Neural cell (in vitro differentiated cells): Measurements from ENCODE around the gene RANGRF. TPM values are rescaled to one million over a fixed set of nuclear protein-coding genes. Genes with fewer than 3 reads are reported as not detected.
A peak's percentile ranks its signal among the peaks of the same experiment; 100 is the strongest.

Experiments
- H2AFZ ChIP-seq: fragments of 200-600, 300-800 bp; sonication (generic), shearing (Covaris generic); 2 replicates; pipeline ENCODE4 v1.6.0; 2014; ENCODE audit warnings: low read depth, mild to moderate bottlenecking, antibody characterized with exemption, low read length, moderate library complexity
- H3F3A ChIP-seq: fragments of 200-600 bp; shearing (Covaris generic); 2 replicates; pipeline ENCODE4 v1.6.1; 2016; ENCODE audit warnings: mild to moderate bottlenecking, moderate library complexity, mixed read lengths, antibody characterized with exemption, low read length; ENCODE audit not compliant: insufficient read depth, poor library complexity, severe bottlenecking
- H3K27ac ChIP-seq: fragments of 200-600, 300-800 bp; sonication (generic), shearing (Covaris generic); 2 replicates; pipeline ENCODE4 v1.5.1; 2014; ENCODE audit warnings: mild to moderate bottlenecking, low read length, moderate library complexity
- H3K27me3 ChIP-seq: fragments of 300-800, 200-600 bp; sonication (generic), shearing (Covaris generic); 2 replicates; pipeline ENCODE4 v1.6.0; 2014; ENCODE audit warnings: mild to moderate bottlenecking, low read depth, low read length, moderate library complexity; ENCODE audit not compliant: insufficient read depth
- H3K36me3 ChIP-seq: fragments of 300-800, 200-600 bp; sonication (generic), shearing (Covaris generic); 2 replicates; pipeline ENCODE4 v1.5.1; 2014; ENCODE audit warnings: mild to moderate bottlenecking, antibody characterized with exemption, low read length, moderate library complexity; ENCODE audit not compliant: insufficient read depth
- H3K4me2 ChIP-seq: fragments of 300-800, 200-600 bp; sonication (generic), shearing (Covaris generic); 2 replicates; pipeline ENCODE4 v1.6.0; 2014; ENCODE audit warnings: mild to moderate bottlenecking, low read length
- H3K4me3 ChIP-seq: fragments of 300-800, 200-600 bp; sonication (generic), shearing (Covaris generic); 2 replicates; pipeline ENCODE4 v1.5.1; 2014; ENCODE audit warnings: mild to moderate bottlenecking, low read length, moderate library complexity
- H3K79me2 ChIP-seq: fragments of 200-600 bp; shearing (Covaris generic); replicated peaks from 2 replicates; pipeline ENCODE4 v1.6.0; 2014; ENCODE audit warnings: mild to moderate bottlenecking, low read length, moderate library complexity; ENCODE audit not compliant: insufficient read depth
- H3K9ac ChIP-seq: fragments of 300-800, 200-600 bp; sonication (generic), shearing (Covaris generic); 2 replicates; pipeline ENCODE4 v1.6.1; 2016; ENCODE audit warnings: mild to moderate bottlenecking, low read length, mixed read lengths
- H3K9me2 ChIP-seq: fragments of 200-600 bp; shearing (Covaris generic); 2 replicates; pipeline ENCODE4 v1.6.1; 2016; ENCODE audit warnings: mild to moderate bottlenecking, low read length, mixed read lengths; ENCODE audit not compliant: insufficient read depth
- H3K9me3 ChIP-seq: fragments of 200-600, 300-800 bp; sonication (generic), shearing (Covaris generic); 2 replicates; pipeline ENCODE4 v1.6.1; 2016; ENCODE audit warnings: mild to moderate bottlenecking, mixed run types, low read length, moderate library complexity, mixed read lengths
- H4K20me1 ChIP-seq: fragments of 200-600 bp; shearing (Covaris generic); 2 replicates; pipeline ENCODE4 v1.6.1; 2016; ENCODE audit warnings: mild to moderate bottlenecking, mixed run types; ENCODE audit not compliant: insufficient read depth
- EP300 ChIP-seq: fragments of 450-650 bp; conservative IDR thresholded peaks from 2 replicates; pipeline ENCODE4 v1.6.1; 2014; ENCODE audit warnings: antibody characterized with exemption, mild to moderate bottlenecking, moderate library complexity; ENCODE audit not compliant: poor library complexity, severe bottlenecking
- EZH2 ChIP-seq: fragments of 200-600, 300-800 bp; shearing (Covaris generic), sonication (generic); IDR thresholded peaks from 2 replicates; pipeline ENCODE4 v1.6.1; 2014; ENCODE audit warnings: antibody characterized with exemption, low read length, borderline replicate concordance, mild to moderate bottlenecking; ENCODE audit not compliant: insufficient read depth, poor library complexity, severe bottlenecking
- MXI1 ChIP-seq: fragments of 450-650 bp; conservative IDR thresholded peaks from 2 replicates; pipeline ENCODE4 v1.6.1; 2014; ENCODE audit warnings: antibody characterized with exemption, mild to moderate bottlenecking; ENCODE audit not compliant: poor library complexity, severe bottlenecking
- POLR2AphosphoS5 ChIP-seq: IDR thresholded peaks from 2 replicates; pipeline ENCODE4 v1.6.1; 2012
- RAD21 ChIP-seq: fragments of 450-650 bp; conservative IDR thresholded peaks from 2 replicates; pipeline ENCODE4 v1.6.1; 2014; ENCODE audit warnings: antibody characterized with exemption, mild to moderate bottlenecking, moderate library complexity
- SMC3 ChIP-seq: fragments of 450-650 bp; conservative IDR thresholded peaks from 2 replicates; pipeline ENCODE4 v1.6.1; 2014; ENCODE audit warnings: antibody characterized with exemption, mild to moderate bottlenecking, moderate library complexity; ENCODE audit not compliant: poor library complexity
- TAF1 ChIP-seq: IDR thresholded peaks from 2 replicates; pipeline ENCODE4 v1.6.1; 2012; ENCODE audit warnings: low read depth
- polyA plus RNA-seq: library from polyadenylated mRNA; depleted of rRNA; stranded (reverse); fragments of >200 nt; gene quantifications from 2 replicates; pipeline ENCODE4 v1.2.3, GENCODE V29; 2014
- TF ChIP-seq, protein P1 (sequence below): IDR thresholded peaks from 2 replicates; pipeline ENCODE4 v1.6.1; 2012; ENCODE audit warnings: borderline replicate concordance
- TF ChIP-seq, protein P2 (sequence below): fragments of 450-650 bp; IDR thresholded peaks from 2 replicates; pipeline ENCODE4 v1.5.1; 2014; ENCODE audit warnings: antibody characterized with exemption, mild to moderate bottlenecking, moderate library complexity; ENCODE audit not compliant: poor library complexity, severe bottlenecking

RANGRF gene
- polyA plus RNA-seq, 1 donor from 2014 or later, result 20.9 TPM

DNA sequence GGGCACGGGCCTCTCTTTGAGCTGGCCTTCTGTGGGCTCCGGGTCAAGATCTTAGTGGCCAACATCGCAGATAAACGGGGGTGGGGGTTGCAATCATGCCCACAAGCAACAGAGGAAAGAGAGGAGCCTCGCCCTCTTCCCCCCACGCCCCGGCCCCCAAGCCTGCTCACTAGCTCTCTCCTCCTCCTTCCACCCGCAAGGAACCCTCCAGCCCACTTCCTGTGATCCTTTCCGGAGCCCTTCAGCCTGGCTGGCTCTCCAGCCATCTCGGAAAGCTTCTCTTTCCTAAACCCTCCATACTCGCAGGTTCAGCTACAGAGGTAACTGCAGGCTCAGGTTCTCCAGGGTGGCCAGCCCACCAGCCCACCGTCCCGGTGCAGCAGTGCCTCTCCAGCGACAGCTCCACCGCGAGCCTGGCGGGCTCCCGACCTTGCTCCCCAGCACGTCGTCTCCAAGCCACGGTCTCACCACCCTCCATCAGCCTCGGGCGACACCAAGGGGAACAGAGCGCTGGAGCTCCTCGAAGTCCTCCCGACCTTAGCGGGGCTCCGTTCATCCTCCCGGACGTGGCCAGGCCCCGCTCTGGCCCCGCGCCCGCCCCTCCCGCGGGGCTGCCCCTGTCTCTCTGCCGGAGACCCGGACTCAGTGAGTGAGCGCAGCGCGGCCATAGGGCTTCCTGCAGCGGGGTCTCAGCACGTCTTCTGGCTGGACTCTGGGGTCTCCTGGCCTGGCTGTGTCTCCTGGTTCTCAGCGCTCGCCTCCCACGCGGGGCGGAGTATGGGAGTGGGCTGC, 38.2 kb downstream of the RANGRF start:
- Histone ChIP-seq H3K27ac (no peak overlapping the region), H3K4me3 (peak overlapping the region; percentile 46), H3K79me2 (no peaks in the 10 kb centered on the region), H3F3A (no peaks in the 10 kb centered on the region), H4K20me1 (no peaks in the 10 kb centered on the region), H3K27me3 (peaks cover 20% of the 10 kb centered on the region), H3K9me2 (no peaks in the 10 kb centered on the region), H3K9me3 (no peaks in the 10 kb centered on the region), H3K36me3 (no peaks in the 10 kb centered on the region), H3K9ac (no peak overlapping the region), H2AFZ (no peak overlapping the region), H3K4me2 (no peak overlapping the region)
- TF ChIP-seq, protein P1, sequence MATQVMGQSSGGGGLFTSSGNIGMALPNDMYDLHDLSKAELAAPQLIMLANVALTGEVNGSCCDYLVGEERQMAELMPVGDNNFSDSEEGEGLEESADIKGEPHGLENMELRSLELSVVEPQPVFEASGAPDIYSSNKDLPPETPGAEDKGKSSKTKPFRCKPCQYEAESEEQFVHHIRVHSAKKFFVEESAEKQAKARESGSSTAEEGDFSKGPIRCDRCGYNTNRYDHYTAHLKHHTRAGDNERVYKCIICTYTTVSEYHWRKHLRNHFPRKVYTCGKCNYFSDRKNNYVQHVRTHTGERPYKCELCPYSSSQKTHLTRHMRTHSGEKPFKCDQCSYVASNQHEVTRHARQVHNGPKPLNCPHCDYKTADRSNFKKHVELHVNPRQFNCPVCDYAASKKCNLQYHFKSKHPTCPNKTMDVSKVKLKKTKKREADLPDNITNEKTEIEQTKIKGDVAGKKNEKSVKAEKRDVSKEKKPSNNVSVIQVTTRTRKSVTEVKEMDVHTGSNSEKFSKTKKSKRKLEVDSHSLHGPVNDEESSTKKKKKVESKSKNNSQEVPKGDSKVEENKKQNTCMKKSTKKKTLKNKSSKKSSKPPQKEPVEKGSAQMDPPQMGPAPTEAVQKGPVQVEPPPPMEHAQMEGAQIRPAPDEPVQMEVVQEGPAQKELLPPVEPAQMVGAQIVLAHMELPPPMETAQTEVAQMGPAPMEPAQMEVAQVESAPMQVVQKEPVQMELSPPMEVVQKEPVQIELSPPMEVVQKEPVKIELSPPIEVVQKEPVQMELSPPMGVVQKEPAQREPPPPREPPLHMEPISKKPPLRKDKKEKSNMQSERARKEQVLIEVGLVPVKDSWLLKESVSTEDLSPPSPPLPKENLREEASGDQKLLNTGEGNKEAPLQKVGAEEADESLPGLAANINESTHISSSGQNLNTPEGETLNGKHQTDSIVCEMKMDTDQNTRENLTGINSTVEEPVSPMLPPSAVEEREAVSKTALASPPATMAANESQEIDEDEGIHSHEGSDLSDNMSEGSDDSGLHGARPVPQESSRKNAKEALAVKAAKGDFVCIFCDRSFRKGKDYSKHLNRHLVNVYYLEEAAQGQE, result no peak
- TF ChIP-seq MXI1 (no peak), POLR2AphosphoS5 (no peak), TAF1 (no peak), EZH2 (no peak), RAD21 (no peak), SMC3 (no peak), EP300 (no peak)
- TF ChIP-seq, protein P2, sequence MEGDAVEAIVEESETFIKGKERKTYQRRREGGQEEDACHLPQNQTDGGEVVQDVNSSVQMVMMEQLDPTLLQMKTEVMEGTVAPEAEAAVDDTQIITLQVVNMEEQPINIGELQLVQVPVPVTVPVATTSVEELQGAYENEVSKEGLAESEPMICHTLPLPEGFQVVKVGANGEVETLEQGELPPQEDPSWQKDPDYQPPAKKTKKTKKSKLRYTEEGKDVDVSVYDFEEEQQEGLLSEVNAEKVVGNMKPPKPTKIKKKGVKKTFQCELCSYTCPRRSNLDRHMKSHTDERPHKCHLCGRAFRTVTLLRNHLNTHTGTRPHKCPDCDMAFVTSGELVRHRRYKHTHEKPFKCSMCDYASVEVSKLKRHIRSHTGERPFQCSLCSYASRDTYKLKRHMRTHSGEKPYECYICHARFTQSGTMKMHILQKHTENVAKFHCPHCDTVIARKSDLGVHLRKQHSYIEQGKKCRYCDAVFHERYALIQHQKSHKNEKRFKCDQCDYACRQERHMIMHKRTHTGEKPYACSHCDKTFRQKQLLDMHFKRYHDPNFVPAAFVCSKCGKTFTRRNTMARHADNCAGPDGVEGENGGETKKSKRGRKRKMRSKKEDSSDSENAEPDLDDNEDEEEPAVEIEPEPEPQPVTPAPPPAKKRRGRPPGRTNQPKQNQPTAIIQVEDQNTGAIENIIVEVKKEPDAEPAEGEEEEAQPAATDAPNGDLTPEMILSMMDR, result no peak

DNA sequence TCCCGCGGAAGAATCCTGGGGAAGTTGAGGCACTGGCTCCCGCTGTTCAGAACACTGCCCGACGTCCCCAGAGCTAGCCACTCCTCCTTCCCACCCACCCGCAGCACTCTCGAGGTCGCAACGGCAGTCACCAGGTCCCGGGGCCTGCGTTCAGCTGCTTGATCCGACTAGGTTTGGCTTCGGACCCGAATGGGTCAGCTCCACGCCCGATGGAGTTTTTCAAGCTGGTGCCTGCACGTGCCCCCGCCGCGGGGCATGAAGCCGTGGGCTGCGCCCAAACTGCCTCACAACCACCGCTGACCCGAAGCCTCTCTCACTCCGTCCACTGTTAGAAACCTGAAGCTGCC, 38.8 kb downstream of the RANGRF start:
- Histone ChIP-seq H3K9me3 (no peaks in the 10 kb centered on the region), H4K20me1 (no peaks in the 10 kb centered on the region), H3K9me2 (no peaks in the 10 kb centered on the region), H3K4me2 (no peak overlapping the region), H3K4me3 (peak overlapping the region; percentile 46), H2AFZ (no peak overlapping the region), H3K36me3 (no peaks in the 10 kb centered on the region), H3K79me2 (no peaks in the 10 kb centered on the region), H3K27ac (no peak overlapping the region), H3K9ac (no peak overlapping the region), H3F3A (no peaks in the 10 kb centered on the region), H3K27me3 (peaks cover 20% of the 10 kb centered on the region)
- TF ChIP-seq RAD21 (no peak), POLR2AphosphoS5 (no peak), EP300 (no peak), TAF1 (no peak), EZH2 (no peak), MXI1 (no peak), SMC3 (no peak)
- TF ChIP-seq, protein P2, result no peak
- TF ChIP-seq, protein P1, result no peak
